Activated naive CD4-positive, alpha-beta T cell treated with anti-CD3 and anti-CD28 coated beads, Interleukin-2, amount 10 ng/mL, durations not matched to agents 7 days and 5 days (primary cell): Measurements from ENCODE around the gene SOCS7.

Experiments
- CTCF ChIA-PET: fragments of 350-600 bp; sonication (Branson Sonifier 250); formaldehyde crosslinking; loops from one replicate; lab custom pipeline; 2021; ENCODE audit warnings: antibody characterized with exemption; lab: Charles Lee
- DNase-seq: peaks from one replicate; pipeline ENCODE4 v3.0.0-alpha.2; 2020
- H3K27ac Mint-ChIP-seq: one replicate; pipeline ENCODE4 v1.8.0; 2021; ENCODE audit warnings: mild to moderate bottlenecking, moderate library complexity, mixed read lengths
- H3K27me3 Mint-ChIP-seq: one replicate; pipeline ENCODE4 v1.8.0; 2021; ENCODE audit warnings: mild to moderate bottlenecking, mixed read lengths
- H3K36me3 Mint-ChIP-seq: one replicate; pipeline ENCODE4 v1.8.0; 2021; ENCODE audit warnings: mixed read lengths
- H3K4me1 Mint-ChIP-seq: one replicate; pipeline ENCODE4 v1.8.0; 2021; ENCODE audit warnings: mixed read lengths
- H3K4me3 Mint-ChIP-seq: one replicate; pipeline ENCODE4 v1.8.0; 2021; ENCODE audit warnings: mild to moderate bottlenecking, moderate library complexity, mixed read lengths
- H3K9me3 Mint-ChIP-seq: one replicate; pipeline ENCODE4 v1.8.0; 2021; ENCODE audit warnings: mixed read lengths

SOCS7 gene

GRCh38 chr17:38329284-38329683 is 22.4 kb upstream of the SOCS7 start:
- no peaks in the 10 kb centered on the region for H3K9me3 Mint-ChIP-seq
- H3K4me1 Mint-ChIP-seq = peaks cover 7% of the 10 kb centered on the region
- H3K27ac Mint-ChIP-seq = no peak overlapping the region
- peaks cover 25% of the 10 kb centered on the region for H3K27me3 Mint-ChIP-seq
- H3K36me3 Mint-ChIP-seq = no peaks in the 10 kb centered on the region
- H3K4me3 Mint-ChIP-seq = no peak overlapping the region
- CTCF ChIA-PET = interaction anchor here (1.6 to 9.3 kb wide), 2 partner anchors 13 to 20 kb away, joined by 7 to 49 read pairs; no protein-coding TSS in a partner anchor
- no peak for DNase-seq

DNA sequence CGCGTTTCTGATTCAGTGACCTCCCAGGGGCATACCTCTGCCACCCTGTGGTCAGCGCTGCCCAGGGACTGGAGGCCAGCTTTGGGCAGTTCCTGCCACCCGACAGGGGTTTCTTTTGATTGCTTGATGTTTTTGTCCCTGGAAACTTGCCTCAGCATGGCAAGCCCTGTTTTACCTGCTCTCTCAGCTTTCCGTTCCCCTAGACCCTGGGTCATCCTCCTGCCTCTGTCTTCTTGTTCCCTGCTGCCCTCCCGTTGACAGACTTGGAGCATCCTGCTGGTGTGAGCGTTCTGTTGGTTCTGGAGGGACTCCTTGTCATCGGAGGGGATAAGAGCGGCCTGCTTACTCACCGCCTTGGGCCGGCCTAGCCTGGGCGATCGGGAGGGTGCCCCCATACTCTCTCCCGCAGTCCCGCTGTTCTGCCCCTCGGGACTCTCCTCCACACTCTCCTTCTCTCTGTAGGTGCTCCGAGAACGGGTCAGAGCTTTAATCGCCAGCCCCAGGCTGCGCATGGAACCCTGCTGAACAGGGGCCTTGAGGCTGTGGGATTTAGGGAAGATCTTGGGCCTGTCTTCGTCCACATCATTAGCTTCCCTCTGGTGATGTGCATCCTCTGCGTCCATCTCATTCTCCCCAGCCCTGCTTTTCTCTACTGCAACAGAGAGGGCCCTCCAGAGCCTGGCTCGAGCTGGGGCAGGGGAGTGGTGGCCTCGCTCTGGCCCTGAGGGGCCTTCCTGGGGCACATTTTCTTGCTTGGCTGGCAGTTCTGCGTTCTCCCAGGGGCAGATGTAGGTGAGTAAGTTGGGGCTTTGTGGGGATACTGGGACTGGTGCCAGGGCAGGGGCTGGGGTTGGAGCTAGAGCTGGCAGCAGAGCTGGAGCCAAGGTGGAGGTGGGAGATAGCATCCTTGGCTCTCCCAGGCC is 21.6 kb upstream of the SOCS7 start:
- no peak overlapping the region for H3K4me3 Mint-ChIP-seq
- no peak overlapping the region for H3K27ac Mint-ChIP-seq
- CTCF ChIA-PET = interaction anchor here (3.6 to 9.3 kb wide), 2 partner anchors 8 to 19 kb away, joined by 31 to 49 read pairs; no protein-coding TSS in a partner anchor
- H3K36me3 Mint-ChIP-seq = no peaks in the 10 kb centered on the region
- no peaks in the 10 kb centered on the region for H3K9me3 Mint-ChIP-seq
- H3K4me1 Mint-ChIP-seq = peaks cover 7% of the 10 kb centered on the region
- H3K27me3 Mint-ChIP-seq = peaks cover 30% of the 10 kb centered on the region
- DNase-seq = no peak

GRCh38 chr17:38330941-38331411 is 20.7 kb upstream of the SOCS7 start:
- Mint-ChIP-seq H3K9me3 (no peaks in the 10 kb centered on the region), H3K27ac (no peak overlapping the region), H3K27me3 (peaks cover 35% of the 10 kb centered on the region), H3K4me1 (peaks cover 7% of the 10 kb centered on the region), H3K36me3 (no peaks in the 10 kb centered on the region), H3K4me3 (no peak overlapping the region)
- CTCF ChIA-PET = interaction anchor here (1.0 to 9.3 kb wide), 3 partner anchors 9 to 18 kb away, joined by 3 to 49 read pairs (median 31); no protein-coding TSS in a partner anchor
- DNase-seq = no peak

DNA sequence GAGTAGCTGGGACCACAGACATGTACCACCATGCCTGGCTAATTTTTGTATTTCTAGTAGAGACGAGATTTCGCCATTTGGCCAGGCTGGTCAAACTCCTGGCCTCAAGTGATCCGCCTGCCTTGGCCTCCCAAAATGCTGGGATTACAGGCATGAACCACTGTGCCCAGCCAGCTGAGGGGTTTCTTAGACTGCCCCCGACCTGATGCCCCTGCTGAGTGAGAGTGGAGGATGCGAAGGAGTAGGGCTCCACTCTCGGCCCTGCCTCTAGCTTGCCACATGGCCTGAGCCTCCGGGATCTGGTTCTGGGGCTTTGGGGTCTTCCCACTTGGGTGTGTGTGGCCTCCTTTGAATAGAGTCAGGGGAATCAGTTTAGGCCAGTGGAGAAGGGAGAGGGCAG is 18.9 kb upstream of the SOCS7 start:
- DNase-seq = no peak
- Mint-ChIP-seq H3K9me3 (no peaks in the 10 kb centered on the region), H3K4me1 (no peaks in the 10 kb centered on the region), H3K36me3 (no peaks in the 10 kb centered on the region), H3K27me3 (peaks cover 46% of the 10 kb centered on the region), H3K4me3 (no peak overlapping the region), H3K27ac (no peak overlapping the region)
- CTCF ChIA-PET = interaction anchor here (0.9 to 9.3 kb wide), 8 partner anchors 7 to 80 kb away, joined by 3 to 49 read pairs (median 8); no protein-coding TSS in a partner anchor

DNA sequence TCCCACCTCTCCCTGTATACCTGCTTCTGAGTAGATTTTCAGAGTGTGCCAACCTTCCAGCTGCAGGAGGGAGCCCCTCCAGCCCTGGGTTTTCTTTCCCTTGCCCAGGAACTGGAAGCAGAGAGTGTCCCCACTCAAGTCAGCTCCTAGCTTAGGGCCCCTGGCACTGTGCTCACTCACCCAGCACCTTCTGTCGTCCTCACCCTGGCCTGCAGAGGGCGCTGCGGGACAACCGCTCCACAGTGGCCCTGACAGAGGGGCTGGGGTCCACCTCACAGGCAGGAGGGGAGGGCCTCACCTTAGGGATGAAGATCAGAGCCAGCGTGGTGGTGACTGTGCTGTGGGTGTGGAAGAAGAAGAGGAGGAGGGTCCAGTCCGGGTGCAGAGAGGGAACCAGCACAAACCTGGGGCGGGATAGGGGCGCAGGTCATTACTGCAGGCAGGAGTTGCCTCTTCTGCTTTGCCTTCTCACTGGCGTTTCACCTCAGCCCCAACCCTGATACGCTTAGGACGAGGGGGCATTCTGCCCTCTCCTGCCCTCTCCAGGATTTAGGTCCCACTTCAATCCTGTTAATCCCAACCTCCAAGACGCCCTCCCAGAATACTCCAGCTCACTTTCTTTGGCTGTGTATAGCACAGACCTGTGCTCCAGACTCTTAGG is 17.9 kb upstream of the SOCS7 start:
- DNase-seq = peak; percentile 75
- H3K9me3 Mint-ChIP-seq = no peaks in the 10 kb centered on the region
- CTCF ChIA-PET = interaction anchor here (0.8 to 9.3 kb wide), 9 partner anchors 8 to 79 kb away, joined by 3 to 49 read pairs (median 8); no protein-coding TSS in a partner anchor
- no peak overlapping the region for H3K4me3 Mint-ChIP-seq
- peaks cover 48% of the 10 kb centered on the region for H3K27me3 Mint-ChIP-seq
- no peaks in the 10 kb centered on the region for H3K4me1 Mint-ChIP-seq
- H3K36me3 Mint-ChIP-seq = no peaks in the 10 kb centered on the region
- no peak overlapping the region for H3K27ac Mint-ChIP-seq

GRCh38 chr17:38334480-38335364 is 16.9 kb upstream of the SOCS7 start:
- no peak overlapping the region for H3K4me3 Mint-ChIP-seq
- H3K27me3 Mint-ChIP-seq = peaks cover 42% of the 10 kb centered on the region
- H3K4me1 Mint-ChIP-seq = no peaks in the 10 kb centered on the region
- no peaks in the 10 kb centered on the region for H3K9me3 Mint-ChIP-seq
- H3K36me3 Mint-ChIP-seq = no peaks in the 10 kb centered on the region
- no peak for DNase-seq
- CTCF ChIA-PET = interaction anchor here (0.8 to 9.3 kb wide), 6 partner anchors 10 to 78 kb away, joined by 3 to 49 read pairs (median 8); no protein-coding TSS in a partner anchor
- H3K27ac Mint-ChIP-seq = no peak overlapping the region

DNA sequence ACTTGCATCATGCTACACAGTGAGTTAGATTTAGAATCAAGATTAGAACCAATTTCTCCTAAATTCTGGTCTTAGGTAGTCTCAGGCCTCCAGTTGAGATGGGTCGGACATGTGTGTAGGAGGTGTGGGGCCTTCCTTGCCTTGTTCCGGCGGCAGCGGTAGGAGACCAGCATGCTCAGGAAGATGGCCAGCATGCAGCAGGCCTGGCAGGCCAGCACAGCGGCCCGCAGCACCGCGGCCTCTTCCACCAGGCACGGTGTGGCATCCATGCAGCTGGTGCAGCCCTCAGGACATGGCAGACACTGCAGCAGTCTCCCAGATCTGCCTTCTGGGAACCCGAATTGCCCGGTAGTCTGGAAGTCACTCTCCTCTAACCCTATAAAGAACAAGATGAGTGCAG is 14.8 kb upstream of the SOCS7 start:
- no peak for DNase-seq
- no peaks in the 10 kb centered on the region for H3K36me3 Mint-ChIP-seq
- CTCF ChIA-PET = interaction anchor here (9.3 kb wide), 1 partner anchor 12 kb away, joined by 49 read pairs; no protein-coding TSS in a partner anchor
- H3K27ac Mint-ChIP-seq = no peak overlapping the region
- no peaks in the 10 kb centered on the region for H3K9me3 Mint-ChIP-seq
- H3K4me1 Mint-ChIP-seq = no peaks in the 10 kb centered on the region
- no peak overlapping the region for H3K4me3 Mint-ChIP-seq
- peaks cover 38% of the 10 kb centered on the region for H3K27me3 Mint-ChIP-seq

DNA sequence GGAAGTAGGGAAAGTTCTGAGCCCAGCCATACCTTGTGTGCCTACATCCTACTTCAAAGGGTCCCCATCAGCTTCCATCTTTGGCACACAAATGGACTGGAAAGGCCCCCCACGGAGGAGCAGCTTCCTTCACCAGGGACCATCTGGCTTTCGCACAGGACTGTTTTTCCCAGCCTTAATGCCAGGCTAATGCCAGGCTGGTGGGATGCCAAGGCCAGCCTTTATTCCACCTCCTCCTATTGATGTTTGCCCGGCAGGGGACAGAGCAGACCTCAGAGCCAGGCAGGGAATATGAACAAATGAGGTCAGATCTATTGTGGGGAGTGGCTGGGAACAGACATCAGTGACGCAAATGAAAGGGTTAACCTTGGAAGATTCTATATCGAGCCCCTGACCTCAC is 13.6 kb upstream of the SOCS7 start:
- Mint-ChIP-seq H3K36me3 (no peaks in the 10 kb centered on the region), H3K4me1 (no peaks in the 10 kb centered on the region)

DNA sequence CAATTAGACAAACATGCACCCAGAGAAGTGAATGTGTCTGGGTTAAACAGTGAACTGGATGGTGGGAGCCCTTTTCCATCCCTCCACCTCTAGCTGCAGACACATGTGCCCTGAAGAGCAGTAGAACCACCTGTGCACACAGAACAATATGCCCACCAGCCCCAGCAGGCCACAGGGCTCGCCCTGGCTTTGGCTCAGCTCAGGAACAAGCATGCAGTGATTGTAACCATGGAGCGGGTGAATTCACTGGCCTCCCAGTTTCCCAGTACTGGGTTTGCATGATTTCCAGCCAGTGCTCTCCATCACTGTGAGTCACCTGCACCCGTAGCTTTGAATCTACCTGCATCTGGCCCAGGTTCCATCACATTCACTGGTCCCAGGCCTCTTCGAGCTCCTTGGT is 13.1 kb upstream of the SOCS7 start:
- H3K27ac Mint-ChIP-seq = no peak overlapping the region
- no peaks in the 10 kb centered on the region for H3K9me3 Mint-ChIP-seq
- DNase-seq = no peak
- CTCF ChIA-PET = interaction anchor here (1.2 kb wide), 1 partner anchor 10 kb away, joined by 6 read pairs; no protein-coding TSS in a partner anchor
- no peaks in the 10 kb centered on the region for H3K36me3 Mint-ChIP-seq
- no peaks in the 10 kb centered on the region for H3K4me1 Mint-ChIP-seq
- H3K27me3 Mint-ChIP-seq = peaks cover 38% of the 10 kb centered on the region
- H3K4me3 Mint-ChIP-seq = no peak overlapping the region

More for the DNA sequence above, 13.6 kb upstream of the SOCS7 start:
- no peaks in the 10 kb centered on the region for H3K9me3 Mint-ChIP-seq
- H3K27ac Mint-ChIP-seq = no peak overlapping the region
- no peak for DNase-seq
- peaks cover 42% of the 10 kb centered on the region for H3K27me3 Mint-ChIP-seq
- no peak overlapping the region for H3K4me3 Mint-ChIP-seq
- CTCF ChIA-PET = interaction anchor here (1.2 kb wide), 1 partner anchor 11 kb away, joined by 6 read pairs; no protein-coding TSS in a partner anchor

DNA sequence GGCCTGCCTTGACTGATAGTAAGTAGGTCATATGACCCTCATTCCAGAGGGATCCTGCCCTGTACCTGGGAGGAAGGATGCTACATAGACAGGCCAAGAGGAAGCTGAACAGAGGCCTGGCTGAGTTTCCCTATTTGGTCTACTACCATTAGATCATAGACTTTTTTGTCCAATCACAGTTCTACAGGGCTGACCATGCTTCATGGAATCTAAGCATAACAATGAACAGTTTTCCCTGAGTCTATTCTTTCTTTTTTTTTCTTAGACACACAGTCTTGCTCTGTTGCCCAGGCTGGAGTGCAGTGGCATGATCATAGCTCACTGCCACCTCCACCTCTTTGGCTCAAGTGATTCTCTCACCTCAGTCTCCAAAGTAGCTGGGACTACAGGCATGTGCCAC is 11.8 kb upstream of the SOCS7 start:
- Mint-ChIP-seq H3K27ac (no peak overlapping the region), H3K36me3 (no peaks in the 10 kb centered on the region), H3K4me3 (no peak overlapping the region), H3K9me3 (no peaks in the 10 kb centered on the region), H3K27me3 (peaks cover 40% of the 10 kb centered on the region), H3K4me1 (no peaks in the 10 kb centered on the region)
- CTCF ChIA-PET = interaction anchor here (1.1 kb wide), 1 partner anchor 9 kb away, joined by 4 read pairs; no protein-coding TSS in a partner anchor
- no peak for DNase-seq

DNA sequence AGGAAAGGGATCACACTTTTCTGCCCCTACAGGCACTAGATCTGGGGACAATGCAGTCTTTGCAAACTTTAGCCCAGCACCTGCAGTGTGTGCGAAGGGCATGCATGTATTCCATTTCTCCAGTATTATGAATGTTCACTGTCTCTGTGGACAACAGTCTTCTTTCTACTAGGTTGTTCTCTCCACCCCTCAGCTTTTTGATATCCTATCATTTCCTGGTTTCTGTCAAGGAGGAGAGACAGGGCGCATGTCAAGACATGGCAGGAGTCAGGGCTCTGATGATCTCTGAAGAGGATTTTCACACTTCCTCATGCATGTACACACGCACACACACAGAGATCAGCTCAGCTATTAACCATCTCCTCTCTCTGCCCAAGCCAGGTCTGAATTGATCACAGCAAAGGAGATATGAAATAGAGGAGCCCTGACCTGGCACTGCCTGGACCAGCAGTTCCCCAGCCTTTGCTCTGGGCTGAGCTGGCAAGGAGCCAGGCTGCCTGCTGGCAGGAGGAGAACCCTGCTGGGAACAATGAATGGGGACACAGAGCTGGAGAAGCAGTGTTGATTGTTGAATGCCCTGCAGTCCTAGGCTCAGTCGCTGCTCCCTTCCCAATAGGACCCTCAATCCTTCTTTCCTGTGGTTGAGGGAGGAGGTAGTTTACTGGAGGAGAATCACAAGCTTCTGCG is 10.5 kb upstream of the SOCS7 start:
- DNase-seq = no peak
- Mint-ChIP-seq H3K36me3 (no peaks in the 10 kb centered on the region), H3K9me3 (no peaks in the 10 kb centered on the region), H3K27me3 (peaks cover 40% of the 10 kb centered on the region), H3K4me3 (no peak overlapping the region), H3K27ac (no peak overlapping the region), H3K4me1 (no peaks in the 10 kb centered on the region)
- CTCF ChIA-PET = interaction anchor here (1.0 to 1.3 kb wide), 2 partner anchors 10 to 18 kb away, joined by 3 read pairs; no protein-coding TSS in a partner anchor

GRCh38 chr17:38342886-38343607 is 8.6 kb upstream of the SOCS7 start:
- H3K4me1 Mint-ChIP-seq = no peaks in the 10 kb centered on the region
- peaks cover 27% of the 10 kb centered on the region for H3K27me3 Mint-ChIP-seq
- CTCF ChIA-PET = interaction anchor here (0.8 to 1.2 kb wide), 3 partner anchors 71 to 81 kb away, joined by 3 to 5 read pairs (median 4); no protein-coding TSS in a partner anchor
- H3K4me3 Mint-ChIP-seq = no peak overlapping the region
- H3K27ac Mint-ChIP-seq = no peak overlapping the region
- no peaks in the 10 kb centered on the region for H3K9me3 Mint-ChIP-seq
- no peaks in the 10 kb centered on the region for H3K36me3 Mint-ChIP-seq
- no peak for DNase-seq
